Calu3 (cell line): ENCODE results near the gene SGPL1. TPM values are rescaled to one million over a fixed set of nuclear protein-coding genes. Genes with fewer than 3 reads are reported as not detected.

ENCODE experiments used
- BruUV-seq: library from RNA; stranded (reverse); fragments of 400-500 nt; replicated peaks from 2 replicates; lab custom pipeline; 2021; lab: Mats Ljungman, UMichigan
- CTCF ChIA-PET: fragments of 300-600 bp; sonication (Branson Sonifier 250); formaldehyde crosslinking; loops from one replicate; lab custom pipeline; 2022; ENCODE audit warnings: antibody characterized with exemption; lab: Charles Lee
- DNase-seq: peaks from one replicate; pipeline ENCODE4 v3.0.0; 2022
- H3K27ac Mint-ChIP-seq: one replicate; pipeline ENCODE4 v1.8.0; 2022; ENCODE audit warnings: mixed read lengths; ENCODE audit not compliant: unreplicated experiment
- H3K27me3 Mint-ChIP-seq: one replicate; pipeline ENCODE4 v1.8.0; 2022; ENCODE audit warnings: mixed read lengths; ENCODE audit not compliant: unreplicated experiment
- H3K36me3 Mint-ChIP-seq: one replicate; pipeline ENCODE4 v1.8.0; 2022; ENCODE audit warnings: mild to moderate bottlenecking, moderate library complexity, mixed read lengths; ENCODE audit not compliant: insufficient read depth, unreplicated experiment
- H3K4me1 Mint-ChIP-seq: one replicate; pipeline ENCODE4 v1.8.0; 2022; ENCODE audit warnings: mild to moderate bottlenecking, low read depth, mixed read lengths; ENCODE audit not compliant: unreplicated experiment
- H3K4me3 Mint-ChIP-seq: one replicate; pipeline ENCODE4 v1.8.0; 2022; ENCODE audit warnings: mild to moderate bottlenecking, low read depth, moderate library complexity, mixed read lengths; ENCODE audit not compliant: unreplicated experiment
- H3K9me3 Mint-ChIP-seq: one replicate; pipeline ENCODE4 v1.8.0; 2022; ENCODE audit warnings: low read depth, mixed read lengths; ENCODE audit not compliant: unreplicated experiment
- intact Hi-C: fragments of 100-400 bp; cut with micrococcal nuclease; formaldehyde crosslinking; loops from one replicate; pipeline ENCODE4 v1.10.0; 2022; ENCODE audit not compliant: unreplicated experiment
- total RNA-seq: library from RNA; stranded (reverse); gene quantifications from 2 replicates; pipeline ENCODE4 v1.2.3, GENCODE V29; 2022
- TF ChIP-seq, protein P1 (sequence below): fragments of 200-600 bp; IDR thresholded peaks from one replicate; pipeline ENCODE4 v1.8.0; 2022; ENCODE audit warnings: antibody characterized with exemption; ENCODE audit not compliant: unreplicated experiment

SGPL1 gene
- total RNA-seq, 1 experiment from 2014 or later = 84.6 TPM

- TF ChIP-seq, protein P1, sequence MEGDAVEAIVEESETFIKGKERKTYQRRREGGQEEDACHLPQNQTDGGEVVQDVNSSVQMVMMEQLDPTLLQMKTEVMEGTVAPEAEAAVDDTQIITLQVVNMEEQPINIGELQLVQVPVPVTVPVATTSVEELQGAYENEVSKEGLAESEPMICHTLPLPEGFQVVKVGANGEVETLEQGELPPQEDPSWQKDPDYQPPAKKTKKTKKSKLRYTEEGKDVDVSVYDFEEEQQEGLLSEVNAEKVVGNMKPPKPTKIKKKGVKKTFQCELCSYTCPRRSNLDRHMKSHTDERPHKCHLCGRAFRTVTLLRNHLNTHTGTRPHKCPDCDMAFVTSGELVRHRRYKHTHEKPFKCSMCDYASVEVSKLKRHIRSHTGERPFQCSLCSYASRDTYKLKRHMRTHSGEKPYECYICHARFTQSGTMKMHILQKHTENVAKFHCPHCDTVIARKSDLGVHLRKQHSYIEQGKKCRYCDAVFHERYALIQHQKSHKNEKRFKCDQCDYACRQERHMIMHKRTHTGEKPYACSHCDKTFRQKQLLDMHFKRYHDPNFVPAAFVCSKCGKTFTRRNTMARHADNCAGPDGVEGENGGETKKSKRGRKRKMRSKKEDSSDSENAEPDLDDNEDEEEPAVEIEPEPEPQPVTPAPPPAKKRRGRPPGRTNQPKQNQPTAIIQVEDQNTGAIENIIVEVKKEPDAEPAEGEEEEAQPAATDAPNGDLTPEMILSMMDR = no peak
- no peak overlapping the region for H3K4me3 Mint-ChIP-seq
- H3K9me3 Mint-ChIP-seq = no peaks in the 10 kb centered on the region
- H3K27me3 Mint-ChIP-seq = peaks cover 53% of the 10 kb centered on the region
- CTCF ChIA-PET = interaction anchor here (0.5 kb wide), 1 partner anchor 171 kb away, joined by 3 read pairs; no protein-coding TSS in a partner anchor
- no peak for DNase-seq
- no TSS peak for BruUV-seq
- peaks cover 5% of the 10 kb centered on the region for H3K4me1 Mint-ChIP-seq
- no peaks in the 10 kb centered on the region for H3K36me3 Mint-ChIP-seq
- intact Hi-C loops = no loop called here
- H3K27ac Mint-ChIP-seq = no peak overlapping the region
Measured at GRCh38 chr10:70809726-70810125, 6.0 kb upstream of the SGPL1 start.

DNA sequence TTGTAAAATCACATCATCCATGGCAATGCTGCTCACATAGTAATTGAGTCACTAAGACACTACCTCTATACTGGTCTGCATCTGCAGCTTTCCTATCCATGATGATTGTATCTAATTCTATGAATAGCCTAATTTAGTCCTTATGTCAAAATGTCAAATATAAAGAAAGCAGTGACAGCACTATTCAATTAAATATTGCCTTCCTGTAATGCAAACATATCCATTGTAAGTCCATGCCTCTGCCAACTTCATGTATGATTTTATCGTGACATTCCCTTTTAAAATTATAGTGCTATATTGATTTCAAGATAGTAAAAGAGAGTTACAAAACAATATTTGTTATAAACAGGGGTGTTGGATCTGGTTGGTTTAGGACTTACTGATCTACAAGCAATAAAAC is 4.8 kb upstream of the SGPL1 start:
- BruUV-seq = no TSS peak
- TF ChIP-seq, protein P1 = no peak
- Mint-ChIP-seq H3K4me3 (no peak overlapping the region), H3K9me3 (no peaks in the 10 kb centered on the region), H3K27ac (no peak overlapping the region), H3K4me1 (no peaks in the 10 kb centered on the region), H3K27me3 (peaks cover 53% of the 10 kb centered on the region), H3K36me3 (peaks cover 7% of the 10 kb centered on the region)
- CTCF ChIA-PET = no interaction called here
- intact Hi-C loops = no loop called here
- DNase-seq = no peak

GRCh38 chr10:70811881-70812280 is 3.9 kb upstream of the SGPL1 start:
- Mint-ChIP-seq H3K36me3 (peaks cover 16% of the 10 kb centered on the region), H3K27me3 (peaks cover 49% of the 10 kb centered on the region), H3K4me3 (no peak overlapping the region), H3K27ac (no peak overlapping the region), H3K4me1 (no peaks in the 10 kb centered on the region), H3K9me3 (no peaks in the 10 kb centered on the region)
- TF ChIP-seq, protein P1 = no peak
- CTCF ChIA-PET = interaction anchor here (0.5 kb wide), 1 partner anchor 81 kb away, joined by 4 read pairs; no protein-coding TSS in a partner anchor
- BruUV-seq = no TSS peak
- no peak for DNase-seq
- intact Hi-C loops = no loop called here

- no peak overlapping the region for H3K27ac Mint-ChIP-seq
- peaks cover 5% of the 10 kb centered on the region for H3K4me1 Mint-ChIP-seq
- CTCF ChIA-PET = interaction anchor here (0.7 to 0.8 kb wide), 2 partner anchors 61 to 107 kb away, joined by 3 to 6 read pairs; no protein-coding TSS in a partner anchor
- TF ChIP-seq, protein P1 = no peak
- peaks cover 20% of the 10 kb centered on the region for H3K36me3 Mint-ChIP-seq
- intact Hi-C loops = no loop called here
- DNase-seq = no peak
- no TSS peak for BruUV-seq
- peaks cover 40% of the 10 kb centered on the region for H3K27me3 Mint-ChIP-seq
- H3K4me3 Mint-ChIP-seq = no peak overlapping the region
- H3K9me3 Mint-ChIP-seq = no peaks in the 10 kb centered on the region
Measured at GRCh38 chr10:70812814-70813213, 2.9 kb upstream of the SGPL1 start.
